Measurements from ENCODE around the gene HMGB1.

Gene HMGB1

GRCh38 chr13:30429721-30430694 lies 35.7 kb downstream of the HMGB1 start:
- DNase-seq, result no peak

- no peak for DNase-seq
Observed at GRCh38 chr13:30429235-30429634, 36.5 kb downstream of the HMGB1 start.

DNA sequence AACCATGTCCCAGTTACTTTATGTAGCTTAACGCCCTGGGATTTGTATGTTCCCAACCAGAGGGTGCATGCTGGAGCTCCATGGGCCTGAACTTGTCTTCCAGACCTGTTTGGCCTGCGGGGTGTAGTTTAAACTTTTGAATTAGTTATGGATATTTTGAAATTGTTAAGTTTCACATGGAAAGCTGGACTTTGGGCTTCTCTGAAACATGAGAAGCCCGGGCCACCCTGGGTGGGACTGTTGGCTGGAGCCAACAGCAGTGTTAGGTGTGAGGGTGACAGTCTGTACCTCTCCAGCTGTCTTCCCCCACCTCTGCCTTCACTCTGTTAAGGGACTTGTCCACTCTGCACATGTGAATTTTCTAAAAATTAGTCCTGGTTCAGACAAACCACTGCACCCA lies 41.8 kb downstream of the HMGB1 start:
- DNase-seq, result no peak

DNA sequence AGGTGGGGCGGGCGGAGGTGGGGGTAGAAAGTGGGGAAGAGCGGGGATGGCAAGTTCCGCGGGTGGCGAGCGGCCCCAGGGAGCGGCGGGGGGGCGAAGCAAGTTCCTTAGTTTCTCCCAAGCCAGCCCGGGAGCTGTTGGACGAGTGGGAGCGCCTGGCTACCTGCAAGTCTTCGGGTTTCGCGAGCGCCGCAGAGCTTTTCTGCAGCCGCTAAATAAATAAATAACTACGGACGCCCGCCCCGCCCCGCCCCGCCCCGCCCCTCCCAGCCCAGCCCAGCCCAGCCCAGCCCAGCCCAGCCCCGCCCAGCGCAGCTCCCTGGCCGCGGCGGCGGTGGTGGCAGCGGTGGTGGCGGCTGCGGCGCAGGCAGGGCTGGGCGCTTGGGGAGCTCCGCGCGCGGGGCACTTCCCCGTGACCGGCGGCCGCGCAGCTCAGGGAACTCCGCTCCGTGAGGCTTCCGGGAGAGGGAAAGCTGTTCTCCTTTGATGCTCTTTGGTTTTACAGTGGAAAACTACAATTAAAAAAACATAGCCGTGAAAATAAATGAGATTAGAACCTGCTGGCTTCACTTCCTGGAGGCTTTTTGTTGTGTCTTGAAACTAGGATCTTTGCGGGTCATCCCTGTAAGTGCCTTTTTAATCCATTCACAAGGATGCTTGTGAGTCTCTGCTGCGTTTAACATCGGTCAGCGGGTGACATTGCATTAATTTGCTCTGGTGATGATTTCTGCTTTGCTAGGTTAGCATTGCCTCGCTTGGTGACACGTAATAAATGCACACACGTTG lies 43.5 kb downstream of the HMGB1 start, which contains the start of gene UBE2L5:
Gene UBE2L5, plus strand, starts transcription at position 440 of the 786 bp plus-strand sequence. CDS start 5,498 bp downstream, outside the sequence.
- peak; percentile 45 for DNase-seq

GRCh38 chr13:30421093-30422053 lies 44.4 kb downstream of the HMGB1 start:
- peak; percentile 43 for DNase-seq

GRCh38 chr13:30418717-30419459 lies 46.8 kb downstream of the HMGB1 start:
- no peak for DNase-seq

DNA sequence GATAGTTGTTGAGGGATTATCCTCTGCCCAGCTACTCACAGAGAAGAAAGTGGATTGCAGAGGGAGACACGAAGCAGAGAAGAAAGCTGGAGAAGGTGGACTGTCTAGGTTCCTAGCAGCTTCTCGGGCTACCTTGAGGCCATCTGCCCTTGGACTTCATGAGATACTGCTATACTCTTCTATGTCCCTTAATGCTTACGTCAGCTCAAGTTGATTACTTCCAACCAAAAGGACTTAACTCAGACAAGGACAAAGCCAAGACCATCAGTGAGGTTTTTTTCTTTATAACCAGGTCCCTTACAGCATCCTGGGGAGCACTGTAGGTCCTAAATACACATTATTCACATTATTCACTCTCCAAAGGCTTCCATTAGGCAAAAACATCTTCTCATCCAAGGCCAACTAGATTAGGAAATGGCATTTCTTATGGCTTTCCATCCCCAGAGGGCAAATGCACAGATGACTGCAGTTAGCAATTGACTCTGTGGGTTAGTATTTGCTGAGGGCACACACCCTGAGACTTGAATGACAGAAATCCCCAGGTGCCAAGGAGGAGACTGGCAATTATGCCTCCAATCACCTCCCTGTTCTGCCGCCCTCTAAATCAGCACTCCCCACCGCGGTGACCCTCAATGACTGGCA lies 47.5 kb downstream of the HMGB1 start:
- DNase-seq, result no peak

DNA sequence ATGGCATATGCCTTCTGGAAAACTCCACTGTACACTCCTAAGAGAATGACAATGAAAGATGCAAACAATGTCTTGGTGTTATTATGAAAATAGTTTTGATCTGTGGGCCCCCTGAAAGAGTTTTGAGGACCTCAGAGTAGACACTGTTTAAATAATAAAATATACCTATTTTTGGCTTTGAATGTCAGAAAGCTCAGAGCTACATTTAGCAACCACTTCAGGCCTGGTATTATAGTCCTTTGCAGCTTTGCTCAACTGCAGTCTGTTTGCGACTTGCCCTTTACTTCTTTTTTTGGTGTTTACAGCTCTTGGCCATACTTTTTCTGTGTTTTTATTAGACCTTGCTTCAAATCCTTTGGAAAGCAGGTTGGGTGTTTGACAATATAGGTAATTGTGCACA lies 49.3 kb downstream of the HMGB1 start:
- DNase-seq, result no peak

- DNase-seq, result no peak
Observed at GRCh38 chr13:30415430-30416030, 50.2 kb downstream of the HMGB1 start.

DNA sequence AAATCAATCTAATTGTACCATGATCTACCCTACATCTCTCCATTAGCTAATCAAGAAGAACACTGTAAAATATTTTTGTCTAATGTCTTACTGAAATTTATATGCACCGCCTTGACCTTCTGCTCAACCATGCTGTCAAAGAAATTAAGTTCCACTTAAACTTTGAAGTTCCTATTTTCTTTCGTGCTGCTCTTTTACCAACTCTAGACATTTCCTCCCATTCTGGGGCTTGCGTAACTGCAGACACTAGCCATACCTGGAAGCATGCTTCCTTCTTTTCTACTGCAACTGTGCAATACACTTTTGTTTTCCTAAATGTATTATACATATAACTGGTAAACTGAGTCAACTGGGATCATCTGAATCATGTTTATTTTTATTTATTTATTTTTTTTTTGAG lies 51.9 kb downstream of the HMGB1 start:
- DNase-seq, result no peak

- no peak for DNase-seq
Observed at GRCh38 chr13:30412346-30412745, 53.4 kb downstream of the HMGB1 start.

- DNase-seq, result no peak
Observed at GRCh38 chr13:30410705-30411125, 55.0 kb downstream of the HMGB1 start.

DNA sequence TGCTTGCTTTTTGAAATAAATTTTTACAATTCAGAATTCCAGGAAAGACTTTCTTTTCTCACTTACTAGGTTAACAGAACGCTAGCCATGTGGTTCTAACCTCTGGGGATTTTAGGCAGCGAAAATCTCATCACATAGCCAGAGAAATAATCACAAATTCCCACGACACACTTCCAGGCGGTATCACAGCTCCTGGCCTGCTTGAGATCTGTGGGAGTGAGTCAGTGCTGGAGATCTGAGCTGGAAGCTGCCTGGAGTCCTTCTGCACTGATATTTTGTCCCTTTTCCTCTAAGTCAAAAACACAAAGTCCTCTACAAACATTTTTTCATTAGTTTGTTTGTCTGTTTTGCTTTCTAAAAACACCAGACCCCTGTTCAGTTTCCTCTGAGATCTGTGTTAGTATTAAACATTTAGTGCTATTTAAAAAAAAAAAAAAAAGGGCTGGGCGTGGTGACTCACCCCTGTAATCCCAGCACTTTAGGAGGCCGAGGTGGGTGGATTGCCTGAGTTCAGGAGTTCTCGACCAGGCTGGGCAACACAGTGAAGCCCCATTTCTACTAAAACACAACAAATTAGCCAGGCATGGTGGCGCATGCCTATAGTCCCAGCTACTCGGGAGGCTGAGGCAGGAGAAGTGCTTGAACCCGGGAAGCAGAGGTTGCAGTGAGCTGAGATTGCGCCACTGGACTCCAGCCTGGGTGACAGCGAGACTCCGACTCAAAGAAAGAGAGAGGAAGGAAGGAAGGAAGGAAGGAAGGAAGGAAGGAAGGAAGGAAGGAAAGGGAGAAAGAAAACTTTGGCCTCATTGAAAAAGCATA lies 55.6 kb downstream of the HMGB1 start:
- no peak for DNase-seq

GRCh38 chr13:30408319-30409101 lies 57.2 kb downstream of the HMGB1 start:
- no peak for DNase-seq

DNA sequence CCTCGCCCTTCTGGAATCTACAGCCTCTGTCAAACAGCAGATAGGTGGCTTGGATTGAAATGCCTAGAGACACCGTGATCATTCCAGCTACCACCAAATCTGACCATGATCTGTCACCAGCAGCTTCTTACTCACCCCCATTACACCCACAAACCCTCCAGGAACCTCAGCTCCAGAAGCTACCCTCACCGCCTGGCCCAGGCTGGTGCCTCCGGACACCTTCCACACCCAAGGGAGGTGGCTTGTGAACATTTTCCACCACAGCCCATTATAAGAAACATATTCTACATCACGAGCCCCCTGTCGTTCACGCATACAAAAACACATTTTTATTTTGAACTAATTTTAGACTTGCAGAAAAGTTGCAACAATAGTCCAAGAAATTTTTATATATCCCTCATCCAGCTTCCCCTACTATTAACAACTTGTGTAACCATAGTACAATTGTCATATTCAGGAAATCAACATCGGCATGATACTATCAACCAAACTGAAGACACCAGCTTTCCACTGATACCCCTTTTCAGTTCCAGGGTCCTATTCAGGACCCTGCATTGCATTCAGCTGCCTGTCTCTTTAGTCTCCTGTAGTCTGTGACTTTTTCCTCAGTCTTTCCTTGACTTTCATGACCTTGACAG lies 58.8 kb downstream of the HMGB1 start:
- no peak for DNase-seq

Measured in NCI-H1105 (cell line).